Mucosa of stomach (tissue), 1 donor: ENCODE data around the gene ZNF592.

ENCODE experiments used
- H3K27me3 ChIP-seq: one replicate; pipeline ENCODE4 v1.7.0; 2013; ENCODE audit warnings: mild to moderate bottlenecking, low read length; ENCODE audit not compliant: control insufficient read depth, insufficient read depth
- H3K36me3 ChIP-seq: one replicate; pipeline ENCODE4 v1.7.0; 2013; ENCODE audit warnings: low read length; ENCODE audit not compliant: control insufficient read depth, insufficient read depth
- H3K4me1 ChIP-seq: one replicate; pipeline ENCODE4 v1.7.0; 2013; ENCODE audit warnings: mild to moderate bottlenecking, low read length; ENCODE audit not compliant: control insufficient read depth, insufficient read depth
- H3K4me3 ChIP-seq: one replicate; pipeline ENCODE4 v1.7.0; 2013; ENCODE audit warnings: low read length
- H3K9ac ChIP-seq: one replicate; pipeline ENCODE4 v1.7.0; 2013; ENCODE audit warnings: mild to moderate bottlenecking, low read length, moderate library complexity
- H3K9me3 ChIP-seq: one replicate; pipeline ENCODE4 v1.7.0; 2013; ENCODE audit warnings: mild to moderate bottlenecking, low read length, moderate library complexity; ENCODE audit not compliant: control insufficient read depth
- donor health status: Pancreatic carcinoma.

The ZNF592 gene

DNA sequence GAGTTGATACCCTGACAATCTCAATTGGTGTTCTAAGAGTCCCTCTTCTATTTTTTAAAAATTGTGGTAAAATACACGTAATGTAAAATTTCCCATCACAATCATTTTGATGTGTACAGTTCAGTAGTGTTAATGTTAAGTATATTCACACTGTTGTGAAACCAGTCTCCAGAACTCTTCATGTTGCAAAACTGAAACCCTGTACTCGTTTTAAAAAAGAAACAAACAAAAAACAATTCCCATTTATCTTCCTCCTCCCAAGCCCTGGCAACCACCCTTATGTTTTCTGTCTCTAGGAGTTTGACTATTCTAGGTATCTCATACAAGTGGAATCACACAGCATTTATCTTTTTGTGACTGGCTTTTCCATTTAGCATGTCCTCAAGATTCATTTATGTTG lies 40.1 kb downstream of the ZNF592 start:
- Histone ChIP-seq H3K9ac (no peak overlapping the region), H3K36me3 (peaks cover 4% of the 10 kb centered on the region), H3K4me3 (no peak overlapping the region), H3K4me1 (no peaks in the 10 kb centered on the region), H3K27me3 (no peaks in the 10 kb centered on the region), H3K9me3 (no peaks in the 10 kb centered on the region)

DNA sequence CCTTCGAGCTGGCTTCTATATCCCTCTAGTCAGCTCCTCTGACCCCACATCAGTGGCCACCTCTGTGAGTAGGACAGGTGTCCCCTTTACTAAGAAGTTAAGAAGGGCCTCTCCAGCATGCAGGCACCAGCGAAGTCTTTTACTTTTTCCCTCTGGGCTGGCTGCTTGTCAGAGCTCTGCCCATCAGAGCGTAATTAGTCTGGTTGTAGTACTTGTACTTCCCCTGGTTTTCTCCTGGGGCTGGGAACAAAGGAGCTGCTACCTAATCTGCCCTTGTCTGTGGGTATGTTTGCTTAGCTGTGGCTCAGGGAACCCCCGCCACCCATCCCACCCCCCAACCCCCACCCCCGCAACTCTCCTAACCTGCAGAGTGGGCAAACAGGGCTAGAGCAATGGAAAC lies 41.4 kb downstream of the ZNF592 start:
- no peak overlapping the region for H3K4me3 ChIP-seq
- H3K27me3 ChIP-seq = no peaks in the 10 kb centered on the region
- H3K9me3 ChIP-seq = no peaks in the 10 kb centered on the region
- no peak overlapping the region for H3K9ac ChIP-seq
- no peaks in the 10 kb centered on the region for H3K4me1 ChIP-seq
- H3K36me3 ChIP-seq = no peaks in the 10 kb centered on the region

DNA sequence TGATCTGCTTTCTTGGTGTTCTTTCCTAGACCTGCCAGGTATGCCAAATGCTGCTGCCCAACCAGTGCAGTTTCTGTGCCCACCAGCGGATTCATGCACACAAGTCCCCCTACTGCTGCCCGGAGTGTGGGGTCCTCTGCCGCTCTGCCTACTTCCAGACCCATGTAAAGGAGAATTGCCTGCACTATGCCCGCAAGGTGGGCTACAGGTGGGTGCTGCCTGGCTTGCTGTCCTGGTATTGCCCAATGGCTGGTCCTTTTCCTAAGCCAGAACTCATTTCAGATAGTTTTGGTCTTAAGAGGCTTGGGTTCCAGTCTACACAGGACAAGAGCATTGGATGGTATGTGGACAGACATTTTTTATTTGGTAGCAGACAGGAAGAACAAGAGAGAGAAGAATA lies 42.3 kb downstream of the ZNF592 start:
- Histone ChIP-seq H3K9me3 (no peaks in the 10 kb centered on the region), H3K36me3 (no peaks in the 10 kb centered on the region), H3K4me3 (no peak overlapping the region), H3K9ac (no peak overlapping the region), H3K4me1 (no peaks in the 10 kb centered on the region), H3K27me3 (no peaks in the 10 kb centered on the region)

- Histone ChIP-seq H3K27me3 (no peaks in the 10 kb centered on the region), H3K4me1 (no peaks in the 10 kb centered on the region), H3K4me3 (no peak overlapping the region), H3K9ac (no peak overlapping the region), H3K36me3 (no peaks in the 10 kb centered on the region), H3K9me3 (no peaks in the 10 kb centered on the region)
Observed at GRCh38 chr15:84791763-84792162, 43.4 kb downstream of the ZNF592 start.

GRCh38 chr15:84793431-84794161 lies 45.2 kb downstream of the ZNF592 start:
- Histone ChIP-seq H3K9ac (no peak overlapping the region), H3K27me3 (no peaks in the 10 kb centered on the region), H3K4me1 (no peaks in the 10 kb centered on the region), H3K9me3 (no peaks in the 10 kb centered on the region), H3K4me3 (no peak overlapping the region), H3K36me3 (no peaks in the 10 kb centered on the region)

GRCh38 chr15:84794162-84794547 lies 45.8 kb downstream of the ZNF592 start:
- no peak overlapping the region for H3K4me3 ChIP-seq
- no peaks in the 10 kb centered on the region for H3K4me1 ChIP-seq
- no peaks in the 10 kb centered on the region for H3K36me3 ChIP-seq
- H3K27me3 ChIP-seq = no peaks in the 10 kb centered on the region
- no peaks in the 10 kb centered on the region for H3K9me3 ChIP-seq
- H3K9ac ChIP-seq = no peak overlapping the region

GRCh38 chr15:84795186-84795585 lies 46.8 kb downstream of the ZNF592 start:
- H3K9me3 ChIP-seq = no peaks in the 10 kb centered on the region
- H3K9ac ChIP-seq = no peak overlapping the region
- H3K4me1 ChIP-seq = no peaks in the 10 kb centered on the region
- no peak overlapping the region for H3K4me3 ChIP-seq
- peaks cover 5% of the 10 kb centered on the region for H3K36me3 ChIP-seq
- no peaks in the 10 kb centered on the region for H3K27me3 ChIP-seq

DNA sequence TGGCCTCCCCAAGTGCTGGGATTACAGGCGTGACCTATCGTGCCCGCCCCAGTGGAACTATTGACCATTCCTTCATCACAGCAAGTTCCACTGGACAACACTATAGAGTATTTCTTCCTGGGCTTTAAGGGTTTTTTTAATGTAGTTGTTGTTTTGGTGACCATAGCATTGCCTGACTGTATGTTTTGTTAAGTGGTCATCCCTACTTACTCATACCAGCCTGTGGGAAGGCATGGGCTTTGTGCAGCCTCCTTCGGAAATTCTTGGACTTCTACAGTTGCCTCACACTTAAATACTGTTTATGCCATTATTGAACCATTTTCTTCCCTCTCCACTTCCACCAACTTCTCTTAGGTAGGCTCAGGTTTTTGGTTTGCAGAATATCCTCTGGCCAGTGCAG lies 48.8 kb downstream of the ZNF592 start:
- Histone ChIP-seq H3K9ac (no peak overlapping the region), H3K4me1 (no peaks in the 10 kb centered on the region), H3K4me3 (no peak overlapping the region), H3K36me3 (peaks cover 13% of the 10 kb centered on the region), H3K9me3 (no peaks in the 10 kb centered on the region), H3K27me3 (no peaks in the 10 kb centered on the region)

DNA sequence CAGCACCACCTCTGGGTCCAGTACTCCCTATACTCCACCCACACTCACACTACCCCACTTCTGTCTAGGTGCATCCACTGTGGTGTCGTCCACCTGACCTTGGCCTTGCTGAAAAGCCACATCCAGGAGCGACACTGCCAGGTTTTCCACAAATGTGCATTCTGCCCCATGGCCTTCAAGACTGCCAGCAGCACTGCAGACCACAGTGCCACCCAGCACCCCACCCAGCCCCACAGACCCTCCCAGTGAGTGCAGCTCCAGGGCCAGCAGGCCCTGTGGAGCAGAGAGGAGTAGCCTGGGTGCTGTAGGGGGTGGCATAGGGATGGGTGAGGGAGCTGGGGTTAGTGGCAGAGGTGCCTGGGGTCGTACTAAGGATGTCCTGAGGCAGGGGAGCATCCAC lies 49.4 kb downstream of the ZNF592 start:
- Histone ChIP-seq H3K4me1 (no peaks in the 10 kb centered on the region), H3K4me3 (no peak overlapping the region), H3K36me3 (peaks cover 13% of the 10 kb centered on the region), H3K27me3 (no peaks in the 10 kb centered on the region), H3K9me3 (no peaks in the 10 kb centered on the region), H3K9ac (no peak overlapping the region)

DNA sequence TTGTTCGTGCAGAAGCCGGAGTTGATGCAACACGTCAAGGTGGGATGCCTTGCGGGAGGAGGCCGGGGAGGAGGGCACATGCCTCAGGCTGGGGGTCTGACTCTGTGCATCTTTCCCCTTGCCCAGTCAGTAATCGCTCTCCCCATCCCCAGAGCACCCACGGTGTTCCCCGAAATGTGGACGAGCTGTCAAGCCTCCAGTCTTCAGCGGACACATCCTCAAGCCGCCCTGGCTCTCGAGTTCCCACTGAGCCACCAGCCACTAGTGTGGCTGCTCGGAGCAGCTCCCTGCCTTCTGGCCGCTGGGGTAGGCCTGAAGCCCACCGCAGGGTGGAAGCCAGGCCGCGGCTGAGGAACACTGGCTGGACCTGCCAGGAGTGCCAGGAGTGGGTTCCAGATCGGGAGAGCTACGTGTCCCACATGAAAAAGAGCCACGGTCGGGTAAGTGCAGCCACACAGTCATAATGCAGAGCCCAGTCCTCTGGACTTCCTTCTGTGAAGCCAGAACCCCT lies 50.1 kb downstream of the ZNF592 start:
- Histone ChIP-seq H3K9ac (no peak overlapping the region), H3K4me1 (no peaks in the 10 kb centered on the region), H3K4me3 (no peak overlapping the region), H3K9me3 (no peaks in the 10 kb centered on the region), H3K36me3 (peaks cover 13% of the 10 kb centered on the region), H3K27me3 (no peaks in the 10 kb centered on the region)

GRCh38 chr15:84799511-84800187 lies 51.3 kb downstream of the ZNF592 start:
- Histone ChIP-seq H3K4me3 (no peak overlapping the region), H3K36me3 (peaks cover 13% of the 10 kb centered on the region), H3K9me3 (no peaks in the 10 kb centered on the region), H3K4me1 (no peaks in the 10 kb centered on the region), H3K27me3 (no peaks in the 10 kb centered on the region), H3K9ac (no peak overlapping the region)

- Histone ChIP-seq H3K9ac (no peak overlapping the region), H3K4me1 (peaks cover 6% of the 10 kb centered on the region), H3K27me3 (no peaks in the 10 kb centered on the region), H3K4me3 (no peak overlapping the region), H3K36me3 (peaks cover 13% of the 10 kb centered on the region), H3K9me3 (no peaks in the 10 kb centered on the region)
Observed at GRCh38 chr15:84800365-84800806, 52.0 kb downstream of the ZNF592 start.
